DOHH2 (cell line): Measurements from ENCODE around the gene ETV5.

Experiments used
- CTCF ChIP-seq: fragments of 200-600 bp; sonication (generic); IDR thresholded peaks from one replicate; pipeline ENCODE4 v1.5.1; 2014; ENCODE audit warnings: antibody characterized with exemption, mild to moderate bottlenecking, low read depth, low read length; ENCODE audit not compliant: poor library complexity, severe bottlenecking
- EZH2phosphoT487 ChIP-seq: fragments of 200-600 bp; sonication (generic); IDR thresholded peaks from 2 replicates; pipeline ENCODE4 v1.6.1; 2017; ENCODE audit warnings: borderline replicate concordance, mild to moderate bottlenecking, antibody characterized with exemption, low read length, moderate library complexity, mixed read lengths

- TF ChIP-seq CTCF (no peak), EZH2phosphoT487 (no peak)
Measured at GRCh38 chr3:186115239-186115996, 6.5 kb upstream of the ETV5 start.
